H1 (cell line): ENCODE results near the gene CHRNA4. TPM values are rescaled to one million over a fixed set of nuclear protein-coding genes. Genes with fewer than 3 reads are reported as not detected.

Experiments used
- ATF3 ChIP-seq: IDR thresholded peaks from 2 replicates; pipeline ENCODE4 v1.6.1; 2011; ENCODE audit warnings: low read depth, mild to moderate bottlenecking, low read length; ENCODE audit not compliant: insufficient read depth
- PHF8 ChIP-seq: fragments of 200-600 bp; sonication (generic); conservative IDR thresholded peaks from 2 replicates; pipeline ENCODE4 v1.7.1; 2012; ENCODE audit warnings: low read depth, mild to moderate bottlenecking, inconsistent platforms, low read length, moderate library complexity
- SIRT6 ChIP-seq: IDR thresholded peaks from one replicate; pipeline ENCODE4 v1.7.1; 2012; ENCODE audit warnings: low read length, inconsistent platforms
- SP1 ChIP-seq: IDR thresholded peaks from 2 replicates; pipeline ENCODE4 v1.6.1; 2011; ENCODE audit warnings: low read depth, low read length
- SUZ12 ChIP-seq: fragments of 200-600 bp; sonication (generic); IDR thresholded peaks from 2 replicates; pipeline ENCODE4 v1.6.1; 2012; ENCODE audit warnings: mild to moderate bottlenecking, inconsistent platforms, low read length, moderate library complexity, mixed read lengths
- polyA plus RNA-seq, 7 experiments: library from polyadenylated mRNA; depleted of rRNA in 3 of 7; stranded (reverse) in 5 of 7; unstranded in 2 of 7; fragments of >200 nt in 5 of 7; fragments of 200-250 nt in 2 of 7; gene quantifications; 1 replicate in 5 of 7; 2 replicates in 1 of 7; 4 replicates in 1 of 7; pipeline versions ENCODE4 v1.2.1 to v1.2.3, GENCODE V29; 2011 to 2013; ENCODE audit warnings: missing spikeins in 2 of 7, mixed read lengths in 2 of 7
- total RNA-seq: library from RNA; stranded (reverse); fragmentation: NEBNext Ultra II Directional; extraction: Animal tissue kit (Norgen Biotek cat#: 25700); gene quantifications from 2 replicates; pipeline ENCODE4 v1.2.1, GENCODE V29; 2021

Gene CHRNA4
- total and polyA plus RNA-seq, 2 of the 8 experiments (the other 6 are each of a cell fraction or from before 2014, with no cell fraction given) = 4.3 to 5.7 TPM

DNA sequence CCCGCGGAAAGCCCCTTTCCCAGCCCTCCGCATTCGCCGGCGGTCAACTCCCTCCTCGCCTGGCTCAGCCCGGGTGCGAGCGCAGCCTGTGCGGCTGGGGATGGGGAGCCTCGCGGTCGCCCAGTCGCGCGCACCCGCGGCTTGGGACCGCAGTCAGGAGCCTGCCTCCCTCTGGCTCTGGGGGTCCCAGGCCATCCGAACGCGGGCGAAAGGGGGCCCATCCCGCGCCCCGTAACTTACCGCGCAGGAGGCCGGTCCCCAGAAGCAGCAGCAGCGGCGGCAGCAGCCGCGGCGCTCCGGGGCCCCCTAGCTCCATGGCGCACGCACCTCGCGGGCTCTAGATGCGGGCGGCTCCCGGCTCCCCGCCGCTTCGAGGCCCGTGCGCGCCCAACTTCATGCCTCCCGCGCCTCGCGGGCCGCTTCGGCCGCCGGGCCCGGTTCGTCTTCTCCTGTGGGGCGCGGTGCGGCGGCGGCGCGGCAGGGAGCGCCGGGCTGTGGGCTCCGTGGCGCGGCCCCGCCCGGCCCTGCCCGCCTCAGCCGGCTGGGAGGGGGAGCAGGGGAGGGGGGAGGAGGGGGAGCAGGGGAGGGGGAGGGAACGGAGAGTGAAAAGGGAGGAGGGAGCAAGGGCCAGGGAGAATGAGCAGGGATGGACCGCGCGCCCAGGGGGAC, at the start of gene CHRNA4 (continued):
- TF ChIP-seq SUZ12 (peak; percentile 61), SP1 (no peak), ATF3 (no peak), SIRT6 (no peak), PHF8 (0 out of 2 replicates have a peak, but pooled peaks have one; percentile 22)
